Activated effector memory CD4-positive, alpha-beta T cell treated with Interleukin-2 at 50 U/mL for 16 hours (primary cell): ENCODE data around the gene FBXO11.
A peak's percentile ranks its signal among the peaks of the same experiment; 100 is the strongest.

Experiments used
- DNase-seq: peaks from one replicate; pipeline ENCODE4 v3.0.0-alpha.2; 2020

FBXO11 gene

GRCh38 chr2:47782671-47783485, 123.4 kb downstream of the FBXO11 start, which contains the start of gene MSH6:
Gene MSH6, plus strand, starts transcription at chr2:47783145. Its CDS starts 89 bp downstream, at chr2:47783234.
- DNase-seq: peak; percentile 86

DNA sequence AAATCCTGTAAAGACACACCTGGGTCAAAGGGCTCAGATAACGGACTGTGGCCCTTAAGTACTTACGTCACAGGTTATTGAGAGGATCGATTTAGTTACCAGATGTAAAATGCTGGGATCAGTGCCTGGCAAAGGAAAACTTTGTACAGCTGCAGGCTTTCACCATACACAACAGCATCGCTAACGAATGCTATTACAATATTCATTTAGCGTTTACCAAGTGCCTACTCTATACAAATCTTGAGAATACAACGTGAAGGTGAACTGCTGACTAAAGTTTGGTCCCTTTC, 124.0 kb downstream of the FBXO11 start:
- no peak for DNase-seq

- no peak for DNase-seq
Observed at GRCh38 chr2:47779426-47779790, 126.9 kb downstream of the FBXO11 start.

DNA sequence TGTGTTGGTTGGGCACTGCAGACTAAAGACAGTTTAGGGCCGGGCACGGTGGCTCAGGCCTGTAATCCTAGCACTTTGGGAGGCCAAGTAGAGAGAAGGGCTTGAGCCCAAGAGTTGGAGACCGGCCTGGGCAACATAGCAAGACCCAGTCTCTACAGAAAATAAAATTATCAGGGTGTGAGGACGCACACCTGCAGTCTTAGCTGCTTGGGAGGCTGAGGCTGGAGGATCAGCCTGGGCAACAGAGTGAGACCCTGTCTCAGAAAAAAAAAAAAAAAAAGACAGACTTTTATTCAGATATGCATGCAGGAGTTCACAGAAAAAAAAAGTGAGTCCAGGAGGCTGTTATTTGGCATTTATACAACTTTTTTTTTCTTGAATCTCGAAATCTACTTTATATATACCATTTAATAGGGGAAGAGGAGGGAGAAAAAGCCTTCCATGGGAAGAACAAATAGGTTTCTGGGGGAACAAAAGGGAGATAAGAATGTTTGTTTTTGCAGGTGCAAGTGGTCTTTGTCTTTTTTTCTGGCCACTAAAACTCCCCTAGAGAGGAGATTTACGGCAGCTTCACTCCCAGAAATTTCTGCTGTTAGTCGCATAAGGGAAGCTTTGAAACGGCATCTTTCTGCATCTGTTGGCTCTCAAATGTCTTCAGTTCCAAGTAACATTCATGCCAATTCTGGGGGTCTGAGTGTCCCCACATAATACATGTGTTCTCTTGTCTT, 127.4 kb downstream of the FBXO11 start:
- no peak for DNase-seq

DNA sequence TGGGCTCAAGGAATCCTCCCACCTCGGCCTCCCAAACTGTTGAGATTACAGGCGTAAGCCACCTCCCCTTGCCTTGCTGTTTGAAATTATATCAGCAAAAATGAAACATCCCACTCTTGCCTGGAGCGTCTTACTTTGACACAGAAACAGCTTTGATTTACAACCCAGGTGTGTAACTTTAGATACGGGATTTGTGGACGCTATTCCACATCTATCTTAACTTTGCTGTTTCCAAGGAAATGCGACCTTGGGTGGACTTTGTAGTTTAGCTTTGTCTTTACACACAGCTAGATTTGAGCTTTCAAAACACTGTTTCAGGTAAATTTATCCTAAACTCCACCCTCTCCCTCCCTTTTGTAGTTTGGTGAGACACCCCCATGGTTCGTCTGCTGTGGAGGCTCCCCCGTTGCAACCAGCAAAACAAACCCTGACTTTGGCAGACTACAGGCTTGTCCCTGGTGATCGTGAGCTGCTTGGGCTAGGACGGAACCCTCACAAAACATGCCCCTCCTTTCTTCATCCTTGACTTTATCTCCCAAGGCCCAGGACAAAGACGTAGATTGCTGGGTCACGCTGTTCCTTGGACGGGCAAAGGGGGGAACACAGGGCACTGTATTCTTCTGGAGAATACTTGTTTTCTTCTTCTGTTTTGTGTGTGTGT, 128.9 kb downstream of the FBXO11 start:
- DNase-seq: no peak

- no peak for DNase-seq
Observed at GRCh38 chr2:47774567-47774966, 131.7 kb downstream of the FBXO11 start.

GRCh38 chr2:47772343-47772742, 134.0 kb downstream of the FBXO11 start:
- no peak for DNase-seq

GRCh38 chr2:47771211-47771610, 135.1 kb downstream of the FBXO11 start:
- no peak for DNase-seq

- no peak for DNase-seq
Observed at GRCh38 chr2:47769318-47769717, 137.0 kb downstream of the FBXO11 start.

DNA sequence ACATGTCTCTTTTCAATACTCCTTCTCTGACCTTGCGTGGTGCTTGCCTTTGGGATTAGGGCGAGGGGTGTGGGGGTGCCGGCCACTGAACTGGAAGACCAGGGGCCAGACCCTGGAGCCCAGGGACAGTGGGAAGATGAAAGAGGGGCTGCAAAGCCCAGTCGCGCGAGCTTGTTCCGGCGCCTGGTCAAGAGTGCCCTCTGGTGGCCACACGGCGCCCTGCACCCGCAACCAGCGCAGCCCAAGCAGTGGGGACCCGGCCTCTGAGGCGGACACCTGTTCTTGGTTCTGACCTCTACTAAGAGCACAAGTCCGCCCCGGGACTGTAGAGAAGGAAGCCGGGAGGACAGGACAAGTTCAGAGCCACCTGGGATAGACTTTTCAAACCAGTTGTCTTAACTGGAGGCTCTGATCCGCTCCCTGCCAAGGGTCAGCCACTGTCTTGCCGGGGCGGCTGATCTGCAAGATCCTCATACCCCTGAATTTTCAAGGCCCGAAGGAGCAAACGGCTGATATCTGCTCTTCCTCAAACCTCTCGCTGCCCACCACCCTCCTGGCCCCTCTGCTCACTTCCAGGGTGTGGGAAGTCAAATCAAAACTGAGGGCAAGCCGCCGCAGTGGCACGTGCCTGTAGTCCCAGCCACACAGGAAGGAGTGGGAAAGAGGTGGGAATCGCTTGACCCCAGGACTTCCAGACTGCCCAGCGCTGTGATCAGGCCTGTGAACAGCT, 138.3 kb downstream of the FBXO11 start:
- peak; percentile 55 for DNase-seq

GRCh38 chr2:47767497-47767844, 138.8 kb downstream of the FBXO11 start:
- DNase-seq: no peak

DNA sequence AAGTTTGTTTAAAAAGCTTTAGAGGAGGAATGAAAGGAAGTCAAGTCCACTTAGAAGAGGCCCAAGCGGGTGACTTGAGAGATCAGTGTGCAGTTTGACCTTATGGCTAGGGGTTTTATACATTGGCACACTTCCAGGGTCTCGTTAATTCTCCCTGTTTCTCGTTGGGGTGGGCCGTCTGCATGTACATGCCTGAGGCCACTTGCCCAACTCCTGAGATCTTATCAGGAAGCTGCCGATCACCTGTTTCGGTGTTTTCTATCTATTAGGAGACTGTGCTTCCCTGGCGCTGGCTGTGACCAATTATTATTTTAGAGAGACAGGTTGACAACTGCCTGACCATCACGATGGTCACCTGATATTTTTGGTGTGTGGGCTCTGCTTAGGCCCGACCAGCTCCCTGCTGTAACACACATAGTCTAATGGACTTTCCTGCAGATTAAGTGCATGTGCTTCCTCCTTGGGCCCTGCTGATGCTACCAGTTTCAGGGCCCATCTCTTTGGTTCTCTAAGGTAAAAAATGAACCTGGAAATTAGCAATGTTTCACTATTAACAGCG, 154.4 kb downstream of the FBXO11 start:
- no peak for DNase-seq

DNA sequence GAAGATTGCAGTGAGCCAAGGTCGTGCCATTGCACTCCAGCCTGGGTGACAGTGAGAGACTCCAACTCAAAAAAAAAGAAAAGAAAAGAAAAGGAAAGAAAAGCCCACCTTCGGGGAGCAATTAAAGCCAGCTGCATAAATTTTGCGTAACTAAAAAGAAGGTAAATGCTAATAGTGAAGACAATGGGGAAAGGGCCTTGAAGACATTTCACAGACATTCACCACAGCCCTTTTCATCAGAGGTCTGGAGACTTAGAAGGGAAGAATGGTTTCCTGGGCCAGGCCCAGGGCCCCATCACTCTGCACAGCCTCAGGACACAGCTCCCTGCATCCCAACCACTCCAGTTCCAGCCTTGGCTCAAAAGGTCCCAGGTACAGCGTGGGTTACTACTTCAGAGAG, 158.4 kb downstream of the FBXO11 start:
- DNase-seq: no peak

DNA sequence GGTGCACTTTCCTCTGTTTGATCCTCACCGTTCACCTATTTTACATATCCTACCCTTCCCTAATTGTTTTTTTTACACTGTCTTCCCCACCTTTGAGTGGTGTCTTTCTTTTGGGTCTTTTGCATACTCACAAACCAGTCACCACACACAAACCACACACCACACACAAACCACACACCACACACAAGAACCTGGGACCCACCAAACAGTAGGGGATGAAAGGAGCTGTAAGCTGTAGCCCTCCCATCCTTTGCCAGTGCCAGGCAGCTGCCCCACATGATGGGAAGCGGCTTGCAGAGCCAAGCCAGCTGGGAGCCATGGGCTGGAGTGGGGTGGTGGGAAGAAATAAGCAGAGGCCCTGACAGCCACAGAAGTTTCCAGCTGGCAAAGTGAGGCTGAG, 162.2 kb downstream of the FBXO11 start:
- DNase-seq: no peak

DNA sequence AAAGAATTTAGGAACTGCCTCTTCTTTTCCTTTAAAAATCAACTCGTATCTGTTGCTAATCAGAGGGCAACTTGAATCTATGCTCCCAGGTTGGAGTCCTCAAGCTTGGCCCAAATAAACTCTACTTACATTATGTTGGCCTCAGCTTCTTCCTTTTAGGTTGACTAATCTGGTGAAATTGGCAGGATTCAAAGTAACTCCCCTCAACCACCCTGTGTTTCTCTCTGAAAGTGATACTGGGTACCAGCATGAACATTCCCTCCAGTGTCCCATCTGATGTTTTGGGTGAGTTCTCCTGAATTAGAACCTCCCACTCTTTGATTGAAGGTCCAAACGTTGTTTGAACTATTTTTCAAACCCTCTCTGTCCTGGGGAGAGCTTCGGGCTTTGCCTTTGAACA, 164.7 kb downstream of the FBXO11 start:
- DNase-seq: no peak

- no peak for DNase-seq
Observed at GRCh38 chr2:47741101-47741500, 165.2 kb downstream of the FBXO11 start.
